Measurements from ENCODE around the gene PRKAR1B.

PRKAR1B gene

GRCh38 chr7:741850-742249, 14.8 kb upstream of the PRKAR1B start:
- DNase-seq (ENCODE audit: insufficient read length, low spot score) (no peak), FAIRE-seq (no peak)

- FAIRE-seq (no peak), DNase-seq (ENCODE audit: insufficient read length, low spot score) (no peak)
Observed at GRCh38 chr7:741191-741671, 14.2 kb upstream of the PRKAR1B start.

DNA sequence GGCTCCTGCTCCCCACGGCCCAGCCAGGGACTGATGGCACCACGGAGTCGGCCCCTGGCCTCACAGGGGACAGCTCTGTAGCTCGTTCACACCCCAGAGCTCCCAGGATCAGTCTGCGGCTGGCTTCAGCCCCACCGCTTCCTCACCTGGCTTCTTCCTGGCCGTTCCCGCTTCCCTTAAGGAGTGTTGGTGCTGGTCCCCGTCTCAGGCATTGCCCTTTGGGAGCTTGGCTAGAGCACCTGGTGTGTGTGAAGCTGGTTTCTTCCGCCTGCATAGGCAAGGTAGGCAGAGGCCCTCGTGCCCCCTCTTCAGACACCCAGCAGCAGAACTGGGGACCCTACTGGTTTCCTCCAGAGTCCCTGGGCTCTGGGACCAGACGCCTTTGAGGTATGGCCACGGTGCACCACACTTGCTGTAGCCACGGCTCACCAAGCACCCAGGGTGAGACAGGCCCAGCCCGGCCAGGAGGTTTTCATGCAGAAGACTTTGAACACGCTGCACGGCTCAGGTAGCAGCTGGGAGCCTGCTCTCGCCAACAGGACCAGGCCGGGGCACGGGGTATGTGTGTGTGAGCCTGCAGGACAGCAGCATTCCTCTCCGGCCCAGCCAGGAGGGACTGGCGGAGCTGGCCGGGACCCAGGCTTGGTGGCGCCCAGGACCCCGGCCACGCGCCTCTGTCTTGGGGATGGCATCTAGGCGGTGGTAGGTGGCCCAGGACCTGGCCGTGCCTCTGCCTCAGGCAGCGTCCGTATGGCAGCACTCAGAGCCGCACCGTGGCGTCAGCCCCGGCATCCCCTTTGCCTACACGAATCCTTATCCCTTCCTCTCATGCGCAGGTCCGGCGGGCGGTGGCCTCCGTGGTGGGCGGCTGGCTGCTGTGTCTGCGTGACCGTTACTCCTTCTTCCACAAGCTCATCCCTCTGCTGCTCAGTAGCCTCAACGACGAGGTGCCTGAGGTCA, 13.2 kb upstream of the PRKAR1B start:
- no peak for FAIRE-seq
- DNase-seq (ENCODE audit: insufficient read length, low spot score), result no peak

DNA sequence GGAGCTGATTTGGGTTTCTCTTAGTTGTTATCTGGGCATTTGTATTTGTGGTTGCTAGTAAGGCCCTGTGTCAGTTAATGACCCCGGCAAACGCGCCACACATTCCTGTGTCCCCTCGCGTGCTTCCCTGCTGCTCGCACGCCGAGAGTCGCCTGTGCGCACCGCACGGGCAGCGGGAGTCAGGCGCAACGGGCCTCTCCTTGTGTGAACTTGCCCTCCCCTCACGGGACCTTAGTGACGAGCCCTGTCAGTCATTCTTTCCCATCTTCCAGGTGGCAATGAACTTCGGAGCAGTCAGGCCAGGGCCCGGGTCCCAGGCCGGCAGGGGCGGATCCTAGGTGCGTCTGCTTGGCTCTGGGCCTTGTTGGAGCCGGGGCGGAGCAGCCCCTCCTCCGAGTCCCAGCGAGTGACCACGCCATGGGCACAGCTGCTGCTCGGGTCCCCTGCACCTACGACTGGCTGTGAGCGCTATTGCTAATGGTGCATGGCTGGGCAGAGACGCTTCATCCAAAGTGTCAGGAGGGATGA, 12.4 kb upstream of the PRKAR1B start:
- FAIRE-seq (no peak), DNase-seq (ENCODE audit: insufficient read length, low spot score) (no peak)

DNA sequence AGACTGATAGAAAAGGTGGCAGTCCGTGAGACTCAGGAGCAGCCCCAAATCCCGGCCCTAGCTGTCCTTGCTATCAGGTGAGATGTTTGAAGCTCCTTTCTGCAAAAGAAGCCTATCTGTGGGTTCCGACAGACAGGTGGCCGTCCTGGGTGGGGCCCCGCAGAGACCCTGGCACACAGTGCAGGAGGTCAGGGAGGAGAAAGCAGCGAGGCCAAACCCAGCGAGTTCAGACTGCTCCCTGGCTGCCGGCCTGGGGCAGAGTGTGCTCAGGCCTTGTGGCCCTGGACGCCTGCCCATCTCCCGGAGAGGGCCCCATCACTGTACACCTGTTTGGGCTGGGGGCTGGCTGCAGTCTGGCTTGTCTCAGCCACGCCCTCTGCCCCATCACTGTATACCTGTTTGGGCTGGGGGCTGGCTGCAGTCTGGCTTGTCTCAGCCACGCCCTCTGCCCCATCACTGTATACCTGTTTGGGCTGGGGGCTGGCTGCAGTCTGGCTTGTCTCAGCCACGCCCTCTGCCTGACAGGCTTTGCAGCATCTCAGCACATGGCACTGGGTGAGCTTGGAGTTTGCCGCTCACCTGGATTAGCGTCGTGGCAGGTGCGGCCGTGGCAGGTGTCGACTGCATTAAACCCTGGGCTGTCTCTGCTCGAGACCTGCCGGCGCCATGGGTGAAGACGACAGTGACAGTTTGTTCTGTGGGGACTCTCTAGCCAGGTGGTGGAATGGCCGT, 11.8 kb upstream of the PRKAR1B start:
- DNase-seq (ENCODE audit: insufficient read length, low spot score), result no peak
- no peak for FAIRE-seq

GRCh38 chr7:738241-738640, 11.2 kb upstream of the PRKAR1B start:
- DNase-seq (ENCODE audit: insufficient read length, low spot score), result no peak
- FAIRE-seq, result no peak

DNA sequence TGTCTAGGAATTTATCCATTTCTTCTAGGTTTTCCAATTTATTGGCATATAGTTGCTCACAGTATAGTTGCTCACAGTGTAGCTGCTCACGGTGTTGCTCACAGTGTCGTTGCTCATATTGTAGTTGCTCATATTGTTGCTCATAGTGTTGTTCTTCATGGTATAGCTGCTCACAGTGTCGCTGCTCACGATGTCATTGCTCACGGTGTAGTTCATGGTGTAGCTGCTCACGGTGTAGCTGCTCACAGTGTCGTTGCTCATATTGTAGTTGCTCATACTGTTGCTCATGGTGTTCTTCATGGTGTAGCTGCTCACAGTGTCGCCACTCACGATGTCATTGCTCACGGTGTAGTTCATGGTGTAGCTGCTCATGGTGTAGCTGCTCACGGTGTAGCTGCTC, 7.7 kb upstream of the PRKAR1B start:
- no peak for FAIRE-seq

GRCh38 chr7:734214-734613, 7.1 kb upstream of the PRKAR1B start:
- FAIRE-seq (no peak), DNase-seq (ENCODE audit: insufficient read length, low spot score) (no peak)

More for the DNA sequence above, 7.7 kb upstream of the PRKAR1B start:
- DNase-seq (ENCODE audit: insufficient read length, low spot score), result no peak

DNA sequence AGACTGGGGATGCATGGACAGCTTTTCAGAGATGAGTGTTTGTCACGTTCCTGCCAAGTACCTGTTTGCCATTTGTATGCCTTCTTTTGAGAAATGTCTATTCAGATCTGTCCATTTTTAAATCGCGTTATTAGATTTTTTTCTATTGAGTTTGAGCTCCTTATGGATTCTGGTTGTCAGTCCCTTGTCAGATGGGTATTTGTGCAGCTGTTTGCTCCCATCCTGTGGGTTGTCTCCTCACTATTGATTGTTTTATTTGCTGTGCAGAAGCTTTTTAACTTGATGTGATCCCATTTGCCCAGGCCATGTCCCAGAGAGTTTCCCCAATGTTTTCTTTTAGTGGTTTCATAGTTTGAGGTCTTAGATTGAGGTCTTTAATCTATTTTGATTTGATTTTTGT, 5.5 kb upstream of the PRKAR1B start:
- FAIRE-seq (no peak), DNase-seq (ENCODE audit: insufficient read length, low spot score) (no peak)

- DNase-seq (ENCODE audit: insufficient read length, low spot score) (no peak), FAIRE-seq (no peak)
Observed at GRCh38 chr7:732094-732541, 5.0 kb upstream of the PRKAR1B start.

GRCh38 chr7:731440-732085, 4.5 kb upstream of the PRKAR1B start:
- no peak for DNase-seq (ENCODE audit: insufficient read length, low spot score)
- no peak for FAIRE-seq

GRCh38 chr7:730501-731439, 3.7 kb upstream of the PRKAR1B start:
- FAIRE-seq (no peak), DNase-seq (ENCODE audit: insufficient read length, low spot score) (no peak)

DNA sequence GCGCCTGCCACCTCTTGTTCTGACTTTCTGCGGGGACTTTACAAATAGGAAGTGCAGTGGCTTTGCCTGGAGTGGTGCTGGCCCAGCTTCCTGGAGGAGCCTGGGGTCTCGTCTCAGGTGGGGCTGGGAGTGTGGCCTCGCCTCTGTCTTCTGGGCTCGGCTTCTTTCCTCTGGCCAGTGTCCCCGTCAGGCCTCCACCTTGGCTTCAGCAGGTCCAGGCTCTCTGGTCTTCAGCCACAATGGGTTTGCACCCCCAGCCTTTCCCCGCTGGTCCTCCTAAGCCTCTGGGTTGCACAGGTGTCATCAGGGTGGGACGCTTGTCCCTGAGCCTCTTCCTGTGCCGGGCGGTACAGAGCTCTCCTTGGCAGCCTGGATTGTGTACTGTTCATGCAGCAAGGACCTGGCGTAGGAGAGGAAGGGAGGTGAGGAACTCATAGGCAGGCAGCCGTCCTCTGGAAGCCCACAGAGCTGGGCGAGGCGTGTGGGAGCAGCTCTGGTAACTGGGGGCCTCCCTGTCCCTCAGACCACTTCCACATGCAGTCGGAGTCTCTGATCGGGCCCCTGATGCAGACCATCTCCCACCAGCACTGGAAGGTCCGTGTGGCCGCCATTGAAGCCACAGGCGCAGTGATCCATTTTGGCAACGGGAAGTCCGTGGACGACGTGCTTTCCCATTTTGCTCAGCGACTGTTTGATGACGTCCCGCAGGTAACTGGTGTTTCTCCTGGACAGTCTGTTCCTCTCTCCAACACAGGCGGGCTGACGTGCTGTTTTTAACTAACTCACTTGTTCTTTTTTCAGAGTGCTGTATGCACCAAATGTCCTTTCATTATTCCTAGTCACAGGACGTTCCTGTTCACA, 2.3 kb upstream of the PRKAR1B start:
- no peak for FAIRE-seq
- no peak for DNase-seq (ENCODE audit: insufficient read length, low spot score)

- FAIRE-seq, result no peak
- no peak for DNase-seq (ENCODE audit: insufficient read length, low spot score)
Observed at GRCh38 chr7:728602-729001, 1.5 kb upstream of the PRKAR1B start.

GRCh38 chr7:727806-728460, 852 bp upstream of the PRKAR1B start:
- no peak for FAIRE-seq
- DNase-seq (ENCODE audit: insufficient read length, low spot score), result no peak

DNA sequence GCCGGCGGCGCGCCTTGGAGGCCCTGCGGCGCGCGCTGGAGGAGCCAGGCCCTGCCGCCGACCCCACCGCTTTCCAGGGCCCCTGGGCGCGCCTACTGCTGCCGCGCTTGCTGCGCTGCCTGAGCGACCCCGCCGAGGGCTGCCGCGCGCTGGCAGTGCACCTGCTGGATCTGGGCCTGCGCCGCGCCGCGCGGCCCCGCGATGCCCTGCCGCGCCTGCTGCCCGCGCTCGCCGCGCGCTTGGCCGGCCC, 302 bp downstream of the PRKAR1B start:
- DNase-seq (ENCODE audit: insufficient read length, low spot score) (no peak), FAIRE-seq (no peak)

DNA sequence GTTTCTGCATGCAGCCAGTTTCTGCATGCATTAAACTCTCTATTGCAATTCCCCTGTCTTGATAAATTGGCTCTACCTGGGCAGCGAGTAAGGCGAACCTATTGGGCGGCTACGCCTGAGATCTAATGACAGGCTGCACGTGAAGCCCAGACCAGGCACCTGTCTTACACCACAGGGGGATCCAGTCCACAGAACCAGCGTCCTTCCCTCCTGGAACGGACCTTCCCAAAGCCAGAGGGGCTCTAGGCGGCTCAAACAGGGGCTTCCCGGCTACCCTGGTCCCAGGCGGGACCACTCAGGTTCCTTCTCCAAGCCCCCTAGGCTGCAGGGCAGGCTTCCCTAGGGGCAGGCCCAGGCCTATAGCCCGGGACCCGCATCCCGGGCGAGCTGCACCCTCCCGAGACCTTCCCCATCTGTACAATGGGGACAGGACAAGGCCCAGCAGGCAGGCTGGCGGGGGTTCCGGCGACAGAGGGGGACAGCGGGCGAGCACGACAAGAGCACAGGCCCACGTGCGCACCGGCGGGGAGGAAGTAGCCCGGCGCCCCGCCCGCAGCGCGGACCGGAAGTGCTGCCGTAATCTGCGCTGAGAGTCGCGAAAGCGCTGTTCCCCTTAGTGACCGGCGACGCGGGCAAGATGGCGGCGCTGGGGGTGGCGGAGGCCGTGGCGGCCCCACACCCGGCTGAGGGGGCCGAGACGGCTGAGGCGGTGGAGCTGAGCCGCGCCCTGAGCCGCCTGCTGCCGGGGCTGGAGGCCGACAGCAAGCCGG, 812 bp downstream of the PRKAR1B start, which contains the start of gene DNAAF5:
Gene DNAAF5, plus strand, starts transcription at position 616 of the 770 bp plus-strand sequence. Its CDS starts 22 bp downstream, at position 638.
- FAIRE-seq (peak; percentile 70), DNase-seq (ENCODE audit: insufficient read length, low spot score) (peak; percentile 97)
